A549 treated with RU486 at 1 μM for 4 hours (cell line): ENCODE results near the gene NOX5. TPM values are rescaled to one million over a fixed set of nuclear protein-coding genes. Genes with fewer than 3 reads are reported as not detected.

Source experiments
- total RNA-seq: library from RNA; stranded (reverse); fragments of 200-300 nt; extraction: Qiagen RNA extraction; gene quantifications from 5 replicates; pipeline ENCODE4 v1.2.3, GENCODE V29; 2022; ENCODE audit warnings: low read depth

NOX5 gene
- 0.19 to 0.38 TPM (median 0.29 TPM) in 5 replicates for total RNA-seq

GRCh38 chr15:69014454-69014853, at the start of gene NOX5:
Gene NOX5, plus strand, starts transcription at chr15:69014695. Its CDS starts 41 bp downstream, at chr15:69014736.

Other genes starting within 250 kb of the NOX5 start
- gene ANP32A, start 193.8 kb upstream of the NOX5 start, total RNA-seq = 257 to 321 TPM (median 305 TPM) in 5 replicates
- gene SPESP1, start 84.2 kb upstream of the NOX5 start, total RNA-seq = not detected in 5 replicates
- gene GLCE, start 145.9 kb downstream of the NOX5 start, total RNA-seq = 15.2 to 22.4 TPM (median 21.7 TPM) in 5 replicates